ENCODE measurements around the gene NRF1.
"Not testable (repeated sequence)": the region's sequence is repeated elsewhere in the genome, so short reads cannot be mapped to it uniquely, and the experiment has no call there.

Gene NRF1

DNA sequence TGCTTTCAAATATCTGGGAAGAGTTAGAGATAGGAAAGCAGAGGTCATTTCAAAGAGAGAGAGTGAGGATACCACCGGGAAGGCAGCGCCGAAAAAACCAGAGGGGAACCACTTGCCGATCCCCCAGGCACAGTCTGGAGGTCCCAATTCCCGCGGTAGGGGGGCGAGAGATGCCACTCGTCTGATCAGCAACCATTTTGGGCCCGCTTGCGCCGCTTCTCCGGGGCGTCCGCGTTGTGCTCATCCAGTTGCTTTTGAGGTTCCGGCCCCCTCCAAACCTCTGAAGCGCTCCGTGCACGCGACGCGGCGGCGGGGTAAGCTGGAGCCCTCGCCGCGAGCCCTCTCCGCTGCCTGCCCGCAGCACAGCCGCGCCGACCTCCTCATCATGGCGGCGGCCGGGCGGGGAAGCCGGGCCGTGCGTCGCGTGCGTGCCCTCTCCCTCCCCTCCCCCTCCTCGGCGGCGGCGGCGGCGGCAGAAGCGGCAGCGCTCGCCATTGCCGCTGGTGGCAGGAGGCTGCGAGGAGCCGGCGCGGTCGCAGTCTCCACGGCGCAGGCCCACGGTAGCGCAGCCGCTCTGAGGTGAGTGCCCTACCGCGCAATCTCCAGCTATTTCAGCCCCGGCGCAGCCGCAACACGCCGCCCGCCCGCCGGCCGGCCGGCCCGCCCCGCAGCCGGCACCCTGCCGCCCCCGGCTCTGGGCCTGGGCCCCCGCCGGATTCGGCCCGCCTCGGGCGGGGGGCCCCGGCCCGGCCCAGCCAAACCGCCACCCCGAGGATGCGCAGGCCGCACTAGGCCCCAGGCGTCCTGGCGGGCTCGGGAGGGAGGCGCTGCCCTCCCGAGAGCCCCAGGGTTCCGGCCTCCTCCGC lies at the start of gene NRF1:
Gene NRF1, plus strand, starts transcription at position 475 of the 866 bp plus-strand sequence. CDS start 45,632 bp downstream, outside the sequence.
- DNase-seq (ENCODE audit: low read depth, low spot score), result peak; percentile 23

DNA sequence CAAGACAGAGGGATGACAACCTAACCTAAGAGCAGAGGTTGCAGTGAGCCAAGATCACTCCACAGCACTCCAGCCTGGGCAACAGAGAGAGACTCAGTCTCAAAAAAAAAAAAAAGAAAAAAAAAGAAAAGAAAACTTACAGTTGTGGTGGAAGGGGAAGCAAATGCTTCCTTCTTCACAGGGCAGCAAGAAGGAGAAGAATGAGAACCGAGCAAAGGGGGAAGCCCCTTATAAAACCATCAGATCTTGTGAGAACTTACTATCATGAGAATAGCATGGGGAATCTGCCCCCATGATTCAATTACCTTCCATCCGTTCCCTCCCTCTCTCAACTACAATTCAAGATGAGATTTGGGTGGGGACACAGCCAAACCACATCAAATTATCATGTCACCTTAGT lies 45.2 kb upstream of the NRF1 start:
- DNase-seq (ENCODE audit: low read depth, low spot score), result not testable (repeated sequence)

DNA sequence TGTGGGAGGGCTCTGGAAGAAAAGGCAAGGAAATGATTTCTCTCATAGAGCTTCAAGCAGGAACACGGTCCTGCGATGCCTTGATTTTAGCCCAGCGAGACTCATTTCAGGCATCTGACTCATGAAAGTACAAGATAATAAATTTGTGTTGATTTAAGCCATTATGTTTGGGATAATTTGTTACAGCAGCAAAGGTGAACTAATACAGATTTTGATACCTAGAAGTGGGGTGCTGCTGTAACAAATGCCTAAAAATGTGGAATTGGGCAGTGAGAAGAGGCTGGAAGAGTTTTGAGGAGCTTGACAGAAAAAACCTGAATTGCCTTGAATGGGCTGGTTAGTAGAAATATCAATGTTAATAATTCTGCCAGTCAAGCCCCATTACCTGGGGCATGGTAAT lies 44.1 kb upstream of the NRF1 start:
- DNase-seq (ENCODE audit: low read depth, low spot score), result no peak

DNA sequence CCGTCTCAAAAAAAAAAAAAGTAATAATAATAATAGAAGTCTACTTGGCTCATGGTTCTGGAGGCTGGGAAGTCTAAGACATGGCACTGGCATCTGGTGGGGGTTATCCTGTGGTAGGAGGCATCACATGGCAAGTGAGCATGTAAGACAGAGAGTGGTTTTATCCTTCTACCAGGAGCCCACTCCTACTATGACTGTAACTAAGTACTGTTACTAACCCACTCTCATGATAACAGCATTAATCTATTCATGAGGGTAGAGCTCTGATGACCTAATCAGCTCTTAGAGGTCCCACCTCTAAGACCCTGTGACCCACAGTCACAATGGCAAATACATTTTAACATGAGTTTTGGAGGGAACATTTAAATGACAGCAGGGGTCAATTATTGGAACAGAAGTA lies 43.3 kb upstream of the NRF1 start:
- DNase-seq (ENCODE audit: low read depth, low spot score), result no peak

DNA sequence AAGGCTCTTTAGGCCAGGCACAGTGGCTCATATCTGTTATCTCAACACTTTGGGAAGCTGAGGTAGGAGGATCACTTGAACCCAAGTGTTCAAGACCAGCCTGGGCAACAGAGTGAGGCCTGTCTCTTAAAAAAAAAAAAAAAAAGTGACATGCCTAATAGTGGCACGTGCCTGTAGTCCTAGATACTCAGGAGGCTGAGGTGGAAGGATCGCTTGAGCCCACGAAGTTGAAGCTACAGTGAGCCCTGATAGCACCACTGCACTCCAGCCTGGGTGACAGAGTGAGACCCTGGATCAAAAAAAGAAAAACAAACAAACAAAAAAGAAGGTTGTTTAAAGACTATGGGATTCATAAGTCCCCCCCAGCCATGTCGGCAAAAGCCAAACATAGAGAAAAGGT lies 42.2 kb upstream of the NRF1 start:
- DNase-seq (ENCODE audit: low read depth, low spot score), result no peak

DNA sequence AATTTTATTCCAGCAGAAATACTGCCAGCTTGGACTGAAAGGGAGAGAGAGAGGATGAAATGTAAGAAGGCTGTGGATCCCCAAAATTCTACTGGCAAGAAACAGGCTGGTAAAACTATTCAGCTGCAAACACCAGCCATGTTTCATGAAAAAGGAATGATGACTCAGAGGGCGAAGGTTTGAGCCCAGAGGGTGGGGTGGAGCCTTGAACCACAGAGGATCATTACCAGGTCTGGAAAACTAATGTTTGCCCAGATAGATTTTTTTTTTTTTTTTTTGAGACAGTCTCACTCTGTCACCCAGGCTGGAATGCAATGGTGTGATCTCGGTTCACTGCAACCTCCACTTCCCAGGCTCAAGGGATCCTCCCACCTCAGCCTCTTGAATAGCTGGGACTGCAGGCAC lies 41.7 kb upstream of the NRF1 start:
- DNase-seq (ENCODE audit: low read depth, low spot score), result no peak

DNA sequence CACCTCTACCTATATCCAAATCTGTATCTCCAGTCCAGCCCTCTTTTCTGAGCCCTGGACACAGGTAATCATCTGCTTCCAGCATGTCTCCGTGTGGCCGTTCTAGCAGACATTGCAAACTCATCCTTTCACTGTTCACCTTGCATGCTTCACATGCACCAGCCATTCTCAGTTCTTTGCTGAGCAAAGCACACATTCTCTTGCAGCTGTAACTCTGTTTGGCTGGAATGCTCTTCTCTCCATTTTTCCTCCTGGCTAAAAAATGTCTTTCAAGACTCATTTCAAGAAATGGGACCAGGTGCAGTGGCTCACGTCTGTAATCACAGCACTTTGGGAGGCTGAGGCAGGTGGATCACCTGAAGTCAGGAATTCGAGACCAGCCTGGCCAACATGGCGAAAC lies 40.3 kb upstream of the NRF1 start:
- no peak for DNase-seq (ENCODE audit: low read depth, low spot score)

DNA sequence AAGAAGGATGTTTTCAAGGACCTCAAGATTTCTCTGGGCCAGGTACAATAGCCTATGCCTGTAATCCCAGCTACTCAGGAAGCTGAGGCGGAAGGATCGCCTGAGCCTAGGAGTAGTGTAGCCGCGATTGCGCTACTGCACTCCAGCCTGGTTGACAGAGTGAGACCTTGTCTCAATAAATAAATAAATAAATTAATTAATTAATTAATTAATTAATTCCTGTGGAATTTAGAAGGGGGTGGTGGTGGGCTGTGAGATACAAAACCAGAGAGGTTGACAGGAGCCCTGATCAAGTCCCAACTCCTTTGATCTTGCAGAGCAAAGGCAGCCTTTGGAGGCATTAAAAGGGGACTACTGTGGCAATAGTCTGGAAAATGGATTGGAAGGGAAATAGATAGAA lies 39.3 kb upstream of the NRF1 start:
- DNase-seq (ENCODE audit: low read depth, low spot score), result no peak

DNA sequence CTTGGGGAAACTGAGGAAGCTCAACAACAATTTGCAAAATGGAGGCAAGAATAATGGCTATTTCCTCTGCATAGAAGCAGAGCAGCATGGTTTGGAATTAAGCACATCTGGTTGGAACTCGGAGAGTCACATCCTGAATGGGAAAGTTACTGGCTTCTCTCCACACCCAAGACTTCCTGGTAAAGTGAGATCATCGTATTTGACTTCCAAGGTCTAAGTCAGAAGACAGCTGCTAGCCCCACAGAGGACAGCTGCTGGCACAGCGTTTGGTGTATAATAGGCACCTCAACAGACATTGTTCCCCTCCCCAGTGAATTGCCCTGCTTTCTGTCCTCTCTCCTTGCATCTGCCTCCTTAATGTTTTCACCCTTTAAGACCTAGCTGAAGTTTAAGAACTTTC lies 37.0 kb upstream of the NRF1 start:
- no peak for DNase-seq (ENCODE audit: low read depth, low spot score)

DNA sequence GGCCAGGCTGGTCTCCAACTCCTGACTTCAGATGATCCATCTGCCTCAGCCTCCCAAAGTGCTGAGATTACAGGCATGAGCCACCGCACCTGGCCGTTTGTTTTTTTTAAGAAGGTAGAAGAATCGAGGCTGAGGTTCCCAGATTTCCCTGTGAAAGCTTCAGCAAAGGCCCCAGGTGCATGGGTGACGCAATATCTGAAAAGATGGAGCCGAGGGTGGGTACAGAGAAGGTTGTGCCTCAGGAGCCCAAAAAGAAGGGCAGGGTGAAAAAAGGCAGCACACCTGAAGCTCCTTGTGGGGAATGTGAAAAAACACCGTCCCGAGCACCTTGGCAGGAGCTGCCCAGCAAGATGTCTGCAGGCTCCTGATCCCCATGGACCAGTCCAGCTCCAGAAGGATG lies 35.8 kb upstream of the NRF1 start:
- no peak for DNase-seq (ENCODE audit: low read depth, low spot score)

DNA sequence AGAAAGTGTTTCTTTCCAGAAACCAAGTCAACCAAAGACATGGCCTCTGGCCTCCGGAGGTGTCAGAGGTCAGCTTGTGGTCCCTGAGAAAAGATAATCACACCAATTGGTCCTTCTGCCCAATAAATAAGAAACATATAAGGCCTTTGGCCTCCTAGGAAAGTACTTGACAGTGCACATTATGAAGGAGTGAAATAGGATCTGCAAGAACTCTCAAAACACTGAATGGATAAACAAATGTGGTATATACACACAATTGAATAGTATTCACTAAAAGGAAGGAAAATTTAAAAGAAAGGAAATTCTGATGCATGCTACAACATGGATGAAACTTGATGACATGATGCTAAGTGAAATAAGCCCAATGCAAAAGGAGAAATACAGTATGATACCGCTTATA lies 35.4 kb upstream of the NRF1 start:
- no peak for DNase-seq (ENCODE audit: low read depth, low spot score)

DNA sequence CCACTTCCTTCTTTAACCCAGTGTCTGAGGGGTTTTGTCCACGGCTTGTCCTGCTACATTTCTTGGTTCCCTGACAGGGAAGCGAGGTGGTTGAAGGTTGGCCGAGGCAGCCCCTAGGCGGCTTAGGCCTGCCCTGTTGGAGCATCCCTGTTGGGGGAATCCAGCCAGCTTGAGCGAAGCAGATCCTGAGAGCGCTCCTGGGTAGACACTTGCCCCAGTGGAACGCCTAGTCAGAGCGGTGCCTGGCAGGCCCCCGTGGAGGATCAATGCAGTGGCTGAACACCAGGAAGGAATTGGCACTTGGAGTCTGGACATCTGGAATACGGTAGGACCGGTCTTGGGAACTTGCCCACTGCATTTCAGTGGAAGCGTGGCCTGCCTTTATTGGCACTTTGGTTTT lies 32.7 kb upstream of the NRF1 start:
- DNase-seq (ENCODE audit: low read depth, low spot score), result no peak

DNA sequence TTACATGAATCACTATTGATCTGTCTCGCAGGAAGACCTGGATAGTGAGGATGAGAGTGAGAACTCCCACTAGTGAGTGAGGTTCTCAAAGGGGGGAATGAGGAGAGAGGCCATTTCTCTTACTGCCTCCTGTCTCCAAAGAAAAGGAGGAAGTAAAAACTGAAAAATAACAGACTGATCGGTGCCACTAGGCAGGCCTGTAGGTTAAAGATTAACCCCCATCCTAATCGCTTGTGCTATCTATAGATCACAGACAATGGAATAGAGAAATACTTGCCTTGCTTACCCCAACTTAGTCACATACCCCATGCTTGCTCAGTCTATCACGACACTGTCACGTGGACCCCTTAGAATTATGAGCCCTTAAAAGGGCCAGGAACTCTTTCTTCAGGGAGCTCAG lies 25.3 kb upstream of the NRF1 start:
- DNase-seq (ENCODE audit: low read depth, low spot score), result not testable (repeated sequence)

DNA sequence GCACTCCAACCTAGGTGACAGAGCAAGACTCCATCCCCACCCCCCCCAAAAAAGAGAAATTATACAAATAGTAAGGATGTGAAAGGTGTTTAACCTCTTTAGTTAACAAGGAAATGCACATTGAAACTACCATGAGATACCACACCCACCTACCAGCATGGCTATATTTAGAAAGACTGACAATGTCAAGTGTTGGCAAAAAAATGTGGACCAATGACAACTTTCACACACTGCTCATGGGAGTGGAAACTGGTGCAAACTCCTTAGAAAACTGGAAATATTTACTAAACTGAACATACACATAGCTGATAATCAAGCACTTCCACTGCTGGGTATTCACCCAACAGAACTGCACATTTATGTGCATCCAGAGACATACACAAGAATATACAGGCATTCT lies 23.3 kb upstream of the NRF1 start:
- no peak for DNase-seq (ENCODE audit: low read depth, low spot score)

DNA sequence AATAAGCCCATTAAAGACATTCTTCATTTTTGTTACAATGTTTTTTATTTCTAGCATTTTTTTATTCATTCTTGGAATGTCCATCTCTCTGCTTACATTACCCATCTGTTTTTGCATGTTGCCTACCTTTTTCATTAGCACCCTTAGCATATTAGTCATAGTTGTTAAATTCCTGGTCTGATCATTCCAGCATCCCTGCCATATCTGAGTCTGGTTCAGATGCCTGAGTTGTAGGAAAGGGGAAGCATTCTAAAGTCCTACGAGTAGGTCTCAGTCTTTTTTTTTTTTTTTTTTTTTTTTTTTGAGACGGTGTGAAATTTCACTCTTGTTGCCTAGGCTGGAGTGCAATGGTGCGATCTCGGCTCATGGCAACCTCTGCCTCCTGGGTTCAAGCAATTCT lies 19.7 kb upstream of the NRF1 start:
- DNase-seq (ENCODE audit: low read depth, low spot score), result no peak

DNA sequence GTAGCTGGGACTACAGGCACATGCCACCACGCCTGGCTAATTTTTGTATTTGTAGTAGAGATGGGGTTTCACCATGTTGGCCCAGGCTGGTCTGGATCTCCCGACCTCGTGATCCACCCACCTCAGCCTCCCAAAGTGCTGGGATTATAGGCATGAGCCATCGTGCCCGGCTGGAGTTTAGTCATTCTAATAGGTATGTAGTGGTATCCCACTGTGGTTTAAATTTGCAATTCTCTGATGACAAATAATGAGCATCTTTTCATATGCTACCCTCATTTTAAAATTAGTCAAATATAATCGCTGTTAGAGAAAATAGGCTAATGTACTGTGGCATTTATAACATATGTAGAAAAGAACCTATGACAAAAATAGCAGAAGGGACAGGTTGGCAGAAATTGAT lies 15.1 kb upstream of the NRF1 start:
- not testable (repeated sequence) for DNase-seq (ENCODE audit: low read depth, low spot score)

DNA sequence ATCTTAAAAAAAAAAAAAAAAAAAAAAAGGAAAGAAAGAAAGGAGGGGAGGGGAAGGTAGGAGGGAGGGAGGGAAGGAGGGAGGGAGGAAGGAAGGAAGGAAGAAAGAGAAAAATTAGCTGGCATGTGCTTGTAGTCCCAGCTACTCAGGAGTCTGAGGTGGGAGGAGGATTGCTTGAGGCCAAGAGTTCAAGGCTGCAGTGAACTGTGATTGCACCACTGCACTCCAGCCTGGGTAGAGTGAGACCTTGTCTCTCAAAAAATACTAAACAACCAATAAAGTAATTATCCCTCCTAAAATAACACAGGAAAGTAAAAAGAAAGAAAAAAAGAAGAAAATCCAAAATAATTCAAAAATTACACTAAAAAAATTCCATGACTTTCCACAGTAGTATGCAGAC lies 13.8 kb upstream of the NRF1 start:
- no peak for DNase-seq (ENCODE audit: low read depth, low spot score)

DNA sequence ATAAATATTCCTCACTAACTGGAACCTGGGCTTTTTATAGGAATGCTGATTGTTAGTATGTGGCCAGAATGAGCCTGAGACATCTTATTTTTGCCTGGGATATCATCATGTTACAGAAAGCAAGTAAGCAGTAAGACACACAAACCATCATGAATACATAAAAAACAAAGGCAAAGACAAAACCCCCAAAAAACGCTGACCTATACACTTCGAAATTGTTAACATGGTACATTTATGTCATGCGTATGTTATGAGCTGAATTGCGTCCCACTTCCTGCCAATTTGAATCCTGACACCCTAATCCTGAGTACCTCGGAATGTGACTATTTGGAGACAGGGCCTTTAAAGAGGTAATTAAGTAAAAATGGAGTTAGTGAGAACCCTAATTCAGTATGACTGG lies 12.3 kb upstream of the NRF1 start:
- DNase-seq (ENCODE audit: low read depth, low spot score), result no peak

DNA sequence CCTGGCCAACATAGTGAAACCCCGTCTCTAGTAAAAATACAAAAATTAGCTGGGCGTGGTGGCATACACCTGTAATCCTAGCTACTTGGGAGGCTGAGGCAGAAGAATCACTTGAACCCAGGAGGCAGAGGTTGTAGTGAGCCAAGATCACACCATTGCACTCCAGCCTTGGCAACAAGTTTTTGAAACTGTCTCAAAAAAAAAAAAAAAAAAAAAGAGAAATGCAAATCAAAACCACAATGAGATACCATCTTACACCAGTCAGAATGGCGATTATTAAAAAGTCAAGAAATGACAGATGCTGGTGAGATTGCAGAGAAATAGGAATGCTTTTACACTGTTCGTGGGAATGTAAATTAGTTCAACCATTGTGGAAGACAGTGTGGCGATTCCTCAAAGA lies 7.9 kb upstream of the NRF1 start:
- not testable (repeated sequence) for DNase-seq (ENCODE audit: low read depth, low spot score)

DNA sequence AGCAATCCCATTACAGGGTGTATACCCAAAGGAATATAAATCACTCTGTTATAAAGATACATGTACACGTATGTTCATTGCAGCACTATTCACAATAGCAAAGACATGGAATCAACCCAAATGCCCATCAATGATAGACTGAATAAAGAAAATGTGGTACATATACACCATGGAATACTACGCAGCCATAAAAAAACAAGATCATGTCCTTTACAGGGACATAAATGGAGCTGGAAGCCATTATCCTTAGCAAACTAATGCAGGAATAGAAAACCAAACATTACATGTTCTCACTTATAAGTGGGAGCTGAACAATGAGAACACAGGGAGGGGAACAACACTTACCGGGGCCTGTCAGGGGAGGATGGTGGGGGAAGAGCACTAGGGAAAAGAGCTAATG lies 7.5 kb upstream of the NRF1 start:
- DNase-seq (ENCODE audit: low read depth, low spot score), result not testable (repeated sequence)

DNA sequence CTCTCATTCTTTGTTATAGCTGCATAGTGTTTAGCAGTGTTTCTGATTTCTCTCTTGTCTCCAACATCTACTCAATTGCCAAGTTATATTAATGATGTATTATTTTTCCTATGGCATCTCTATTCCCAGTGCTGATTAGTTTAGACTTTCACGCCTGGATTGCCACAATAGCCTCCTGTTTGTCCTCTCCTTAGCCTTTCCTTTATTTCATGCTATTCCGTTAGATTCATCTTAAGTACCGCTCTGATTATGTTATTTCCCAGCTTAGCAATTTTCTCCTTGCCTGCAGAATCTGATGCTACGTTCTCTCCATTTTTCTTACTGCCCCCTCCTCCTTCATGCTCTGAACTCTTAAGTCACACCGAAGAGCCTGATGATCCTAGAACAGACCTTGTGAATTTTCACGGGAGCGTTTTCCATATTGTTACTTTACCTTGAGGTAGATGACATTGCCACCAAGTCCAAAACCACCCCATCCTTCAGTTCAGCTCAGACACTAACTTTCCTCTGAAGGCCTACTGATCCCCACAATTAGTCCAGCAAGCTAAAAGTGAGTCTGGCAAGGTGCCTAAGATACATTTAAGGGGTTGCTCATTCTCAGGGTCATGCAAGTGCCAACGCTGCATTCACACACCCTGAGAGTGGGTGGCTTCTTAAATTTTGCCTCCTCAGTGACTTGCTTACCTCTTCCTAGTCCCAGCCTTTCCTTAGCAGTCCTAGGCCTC lies 6.6 kb upstream of the NRF1 start:
- DNase-seq (ENCODE audit: low read depth, low spot score), result no peak

DNA sequence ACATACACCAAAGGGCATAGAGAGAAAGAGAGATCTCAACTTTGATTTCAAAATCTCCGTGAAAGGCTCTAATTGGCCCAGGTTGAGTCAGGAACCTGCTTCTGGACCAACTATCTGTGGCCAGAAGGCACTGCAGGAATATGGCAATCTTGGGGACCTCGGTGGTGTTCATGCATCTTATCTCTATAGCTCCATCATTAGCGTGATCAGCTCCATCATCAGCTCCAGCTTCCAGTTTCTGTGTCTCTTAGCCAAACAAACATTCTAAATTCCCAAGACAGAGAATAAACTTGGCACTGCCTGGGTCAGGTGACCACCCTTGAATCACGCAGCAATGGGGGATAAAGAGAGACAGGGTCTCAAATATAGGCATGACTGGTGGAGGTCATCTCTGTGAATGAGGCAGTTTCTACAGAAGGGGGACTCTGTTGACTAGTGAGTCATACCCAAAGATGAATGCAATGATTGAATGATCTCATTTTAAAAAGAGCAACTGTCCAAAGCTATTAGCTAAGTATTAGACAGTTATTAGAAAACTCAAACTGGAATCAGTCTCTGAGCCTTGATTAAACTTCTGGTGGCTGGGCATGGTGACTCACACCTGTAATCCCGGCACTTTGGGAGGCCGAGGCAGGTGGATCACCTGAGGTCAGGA lies 5.4 kb upstream of the NRF1 start:
- no peak for DNase-seq (ENCODE audit: low read depth, low spot score)

DNA sequence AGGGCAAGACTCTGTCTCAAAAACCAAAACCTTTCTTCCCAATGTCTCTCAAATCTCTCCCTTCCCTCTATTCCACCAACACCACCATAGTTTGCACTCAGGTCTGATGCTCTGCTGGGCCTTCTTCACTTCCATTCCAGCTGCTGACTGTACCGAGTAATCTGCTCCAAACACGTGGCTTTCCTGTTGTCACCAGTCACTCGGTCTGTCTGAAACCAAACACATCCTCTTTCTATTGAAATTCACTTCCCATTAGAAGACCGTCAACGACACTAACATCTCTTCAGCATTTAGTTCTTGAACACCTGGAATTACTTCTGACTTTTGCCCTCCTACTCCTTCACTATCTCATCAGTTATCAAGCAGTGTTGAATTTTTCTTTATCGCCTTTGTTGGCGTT lies 4.7 kb upstream of the NRF1 start:
- DNase-seq (ENCODE audit: low read depth, low spot score), result no peak
